BJ (cell line): ENCODE data around the gene HGD. TPM values are rescaled to one million over a fixed set of nuclear protein-coding genes. Genes with fewer than 3 reads are reported as not detected.

Source experiments
- CTCF ChIA-PET: fragments of 350-600 bp; formaldehyde crosslinking; extraction: SDS; loops from one replicate; lab custom pipeline; 2021; ENCODE audit warnings: antibody characterized with exemption, inconsistent platforms; lab: Yijun Ruan, JAX
- POLR2A ChIA-PET: fragments of 300-600 bp; sonication (Branson Sonifier 250); formaldehyde crosslinking; extraction: SDS; loops from one replicate; lab custom pipeline; 2021; ENCODE audit warnings: antibody characterized with exemption; lab: Charles Lee
- DNase-seq: peaks from one replicate; pipeline ENCODE4 v3.0.0-alpha.2; 2011; ENCODE audit warnings: low read depth
- H3K27me3 ChIP-seq: 2 replicates; pipeline ENCODE4 v1.6.0; 2011; ENCODE audit warnings: low read length; ENCODE audit not compliant: control insufficient read depth, insufficient read depth
- H3K36me3 ChIP-seq: 2 replicates; pipeline ENCODE4 v1.5.1; 2011; ENCODE audit warnings: low read length; ENCODE audit not compliant: control insufficient read depth, insufficient read depth
- H3K4me3 ChIP-seq: 2 replicates; pipeline ENCODE4 v1.5.1; 2011; ENCODE audit warnings: low read depth, mild to moderate bottlenecking, control low read depth, low read length
- CTCF ChIP-seq: IDR thresholded peaks from 2 replicates; pipeline ENCODE4 v1.5.1; 2011; ENCODE audit warnings: low read depth, mild to moderate bottlenecking, control low read depth, inconsistent platforms, low read length, moderate library complexity; ENCODE audit not compliant: insufficient read depth
- polyA plus RNA-seq: library from polyadenylated mRNA; depleted of rRNA; stranded (reverse); fragments of >200 nt; gene quantifications from 2 replicates; pipeline ENCODE4 v1.2.3, GENCODE V29; 2011

Gene HGD
- polyA plus RNA-seq, 1 experiment = 0.11 TPM

- Histone ChIP-seq H3K36me3 (no peaks in the 10 kb centered on the region), H3K27me3 (no peaks in the 10 kb centered on the region; the same call in 1 of the 2 replicates), H3K4me3 (no peak overlapping the region)
- ChIA-PET POLR2A (no interaction called here), CTCF (interaction anchor here (1.5 kb wide), 1 partner anchor 143 kb away, joined by 6 read pairs; no protein-coding TSS in a partner anchor)
- no peak for DNase-seq
- TF ChIP-seq CTCF = no peak
Observed at GRCh38 chr3:120652281-120652680, 29.8 kb downstream of the HGD start.

- ChIA-PET POLR2A (no interaction called here), CTCF (no interaction called here)
- H3K36me3 ChIP-seq = no peaks in the 10 kb centered on the region
- H3K4me3 ChIP-seq = no peak overlapping the region
- no peak for TF ChIP-seq CTCF
- H3K27me3 ChIP-seq = no peaks in the 10 kb centered on the region; the same call in 1 of the 2 replicates
- DNase-seq = no peak
Observed at GRCh38 chr3:120650311-120650710, 31.7 kb downstream of the HGD start.

GRCh38 chr3:120649830-120650233 is 32.2 kb downstream of the HGD start:
- no peak overlapping the region for H3K4me3 ChIP-seq
- CTCF ChIA-PET = no interaction called here
- H3K36me3 ChIP-seq = no peaks in the 10 kb centered on the region
- no peak for TF ChIP-seq CTCF
- no peaks in the 10 kb centered on the region for H3K27me3 ChIP-seq
- POLR2A ChIA-PET = interaction anchor here (0.7 kb wide), 1 partner anchor 17 kb away, joined by 3 read pairs; no protein-coding TSS in a partner anchor
- no peak for DNase-seq

- Histone ChIP-seq H3K27me3 (no peaks in the 10 kb centered on the region), H3K4me3 (no peak overlapping the region), H3K36me3 (no peaks in the 10 kb centered on the region)
- TF ChIP-seq CTCF = no peak
- CTCF ChIA-PET = interaction anchor here (1.2 kb wide), 1 partner anchor 35 kb away, joined by 3 read pairs; no protein-coding TSS in a partner anchor
- POLR2A ChIA-PET = no interaction called here
- DNase-seq = no peak
Observed at GRCh38 chr3:120648290-120648689, 33.7 kb downstream of the HGD start.

- CTCF ChIA-PET = interaction anchor here (1.2 kb wide), 1 partner anchor 13 kb away, joined by 3 read pairs; no protein-coding TSS in a partner anchor
- no peak overlapping the region for H3K4me3 ChIP-seq
- DNase-seq = no peak
- no peaks in the 10 kb centered on the region for H3K36me3 ChIP-seq
- POLR2A ChIA-PET = no interaction called here
- no peak for TF ChIP-seq CTCF
- H3K27me3 ChIP-seq = no peaks in the 10 kb centered on the region
Observed at GRCh38 chr3:120646771-120647432, 35.1 kb downstream of the HGD start.
